HTR-8/SVneo (cell line): ENCODE measurements around the gene KCTD19.

Experiments used
- DNase-seq: peaks from one replicate; pipeline ENCODE4 v3.0.0; 2011; ENCODE audit warnings: low spot score, mixed read lengths; ENCODE audit not compliant: insufficient read length
- FAIRE-seq: peaks from 2 replicates; lab custom pipeline; 2011; peaks lifted over from hg19 to GRCh38; lab: Jason Lieb, UNC

KCTD19 gene

DNA sequence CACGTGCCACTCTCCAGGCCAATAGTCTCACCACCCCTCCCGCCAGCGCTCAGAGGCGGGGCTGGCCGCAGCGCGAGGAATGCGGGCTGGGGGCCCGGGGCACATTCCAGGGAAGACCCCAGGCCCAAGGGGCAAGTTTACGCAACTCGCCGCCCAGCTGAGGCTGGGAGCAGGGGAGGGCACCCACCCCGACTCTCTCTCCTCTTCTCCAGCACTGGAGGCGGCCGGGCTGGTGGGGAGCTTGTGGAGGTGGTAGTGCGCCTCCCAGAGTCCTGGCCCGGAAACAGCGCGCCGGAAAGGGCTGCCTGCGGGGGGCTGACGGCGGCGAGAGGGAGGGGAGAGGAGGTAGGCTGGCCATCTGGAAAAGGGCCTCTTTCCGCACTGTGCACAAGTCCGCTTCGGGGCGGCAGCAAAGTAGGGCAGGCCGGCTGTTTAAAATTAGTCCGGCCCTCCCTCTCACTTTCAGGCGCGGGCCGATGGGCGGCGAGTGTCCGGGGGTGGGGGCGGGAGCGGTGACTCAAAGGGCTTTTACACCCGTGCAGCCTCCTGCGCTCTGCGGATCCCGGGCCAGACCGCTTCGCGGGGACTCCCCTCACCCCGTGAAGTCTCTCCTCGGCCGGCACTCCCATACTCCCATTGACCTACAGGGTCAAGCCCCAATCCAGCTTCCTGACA is 80.3 kb downstream of the KCTD19 start:
- FAIRE-seq: no peak
- peak; percentile 60 for DNase-seq

DNA sequence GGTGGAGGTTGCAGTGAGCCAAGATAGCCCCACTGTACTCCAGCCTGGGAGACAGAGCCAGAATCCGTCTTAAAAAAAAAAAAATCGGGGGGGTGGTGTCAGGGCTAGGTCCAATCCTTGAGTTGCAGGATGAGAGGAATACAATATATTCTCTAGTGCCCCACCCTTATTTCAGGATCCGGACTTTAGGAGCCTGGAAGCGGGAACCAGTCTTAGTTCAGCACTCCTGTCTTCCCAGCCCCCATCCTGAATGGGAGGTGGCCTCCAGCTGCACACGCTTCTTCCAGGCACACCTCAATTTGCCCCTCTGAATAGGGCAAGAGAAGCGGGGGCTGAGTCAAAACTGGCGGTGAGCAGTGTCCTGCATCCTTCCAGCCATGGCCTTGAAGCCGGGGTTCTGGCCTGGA is 80.9 kb downstream of the KCTD19 start:
- DNase-seq (no peak), FAIRE-seq (peak; percentile 89)

- FAIRE-seq: no peak
- no peak for DNase-seq
These were observed 81.4 kb downstream of the KCTD19 start for GRCh38 chr16:67245186-67245585.

GRCh38 chr16:67244387-67245185 is 82.0 kb downstream of the KCTD19 start:
- no peak for FAIRE-seq
- DNase-seq: peak; percentile 82

DNA sequence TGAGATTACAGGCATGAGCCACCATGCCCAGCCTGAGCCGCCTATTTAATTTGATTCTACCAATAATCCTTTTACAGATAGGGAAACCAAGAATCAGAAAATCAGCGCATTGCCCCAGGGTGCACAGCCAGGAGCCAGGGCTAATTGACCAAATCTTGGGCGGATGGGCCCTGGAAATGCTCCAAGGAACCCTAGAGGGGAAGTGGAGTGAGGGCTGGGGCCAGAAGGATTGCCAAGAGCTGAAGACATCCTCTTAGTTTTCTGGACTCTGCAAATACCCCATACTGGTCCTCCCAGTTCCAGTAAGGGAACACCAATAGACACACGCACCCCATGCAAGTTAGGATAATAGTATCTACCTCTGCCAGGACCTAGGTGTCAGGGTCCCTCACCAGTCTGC is 83.1 kb downstream of the KCTD19 start:
- FAIRE-seq (no peak), DNase-seq (no peak)

- FAIRE-seq: no peak
These were observed 84.3 kb downstream of the KCTD19 start for GRCh38 chr16:67242138-67242730.

GRCh38 chr16:67241008-67241900 is 85.3 kb downstream of the KCTD19 start:
- DNase-seq (peak; percentile 79), FAIRE-seq (peak; percentile 92)

More at GRCh38 chr16:67242138-67242730, 84.3 kb downstream of the KCTD19 start:
- no peak for DNase-seq

GRCh38 chr16:67240506-67240905 is 86.0 kb downstream of the KCTD19 start:
- no peak for FAIRE-seq
- no peak for DNase-seq
